Stimulated activated effector memory CD8-positive, alpha-beta T cell treated with anti-CD3 and anti-CD28 coated beads, Interleukin-12 subunit alpha, Interleukin-12 subunit beta, amount 100 ng/mL, for 72 hours (primary cell): ENCODE measurements around the gene TBRG4.
A peak's percentile ranks its signal among the peaks of the same experiment; 100 is the strongest.

ENCODE experiments used
- ATAC-seq: fragments of 150-1000 bp; cut with Tn5 transposase; 2 replicates; pipeline ENCODE4 v1.10.0; 2021
- DNase-seq, 2 donors: peaks; one replicate each; pipeline ENCODE4 v3.0.0; 2021 to 2022; ENCODE audit warnings: low spot score in 2 of 2
- H3K27ac Mint-ChIP-seq: one replicate; pipeline ENCODE4 v1.8.0; 2022; ENCODE audit warnings: mild to moderate bottlenecking, mixed read lengths
- H3K36me3 Mint-ChIP-seq: one replicate; pipeline ENCODE4 v1.8.0; 2022; ENCODE audit warnings: mild to moderate bottlenecking, mixed read lengths
- H3K4me1 Mint-ChIP-seq: one replicate; pipeline ENCODE4 v1.8.0; 2022; ENCODE audit warnings: mixed read lengths
- H3K4me3 Mint-ChIP-seq: one replicate; pipeline ENCODE4 v1.8.0; 2022; ENCODE audit warnings: mild to moderate bottlenecking, mixed read lengths
- H3K9me3 Mint-ChIP-seq: one replicate; pipeline ENCODE4 v1.8.0; 2022; ENCODE audit warnings: mixed read lengths

The TBRG4 gene

DNA sequence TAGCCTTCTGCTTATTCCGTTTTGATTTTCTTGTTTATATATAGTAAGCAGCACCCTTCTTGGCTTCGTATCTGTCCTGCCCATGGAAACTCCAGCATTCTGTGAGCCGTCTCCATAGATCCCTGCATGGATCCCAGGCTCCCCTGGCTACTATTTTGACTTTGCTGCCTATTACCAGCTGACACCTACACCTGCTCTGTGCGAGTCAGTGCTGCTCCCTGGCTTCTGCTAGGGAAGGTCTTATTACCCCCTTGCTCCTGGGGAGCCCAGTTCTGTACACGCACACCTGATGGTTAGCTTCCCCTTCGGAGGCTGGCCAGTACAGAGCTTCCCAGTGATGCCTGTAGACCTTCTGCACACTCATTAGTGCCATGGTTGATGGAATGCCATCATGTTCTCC lies 58.1 kb downstream of the TBRG4 start:
- no peak overlapping the region for H3K4me3 Mint-ChIP-seq
- DNase-seq, result no peak
- H3K9me3 Mint-ChIP-seq, result no peaks in the 10 kb centered on the region
- peak overlapping the region; percentile 87 for H3K27ac Mint-ChIP-seq
- no peak for ATAC-seq
- peaks cover 67% of the 10 kb centered on the region for H3K4me1 Mint-ChIP-seq
- peaks cover 27% of the 10 kb centered on the region for H3K36me3 Mint-ChIP-seq

DNA sequence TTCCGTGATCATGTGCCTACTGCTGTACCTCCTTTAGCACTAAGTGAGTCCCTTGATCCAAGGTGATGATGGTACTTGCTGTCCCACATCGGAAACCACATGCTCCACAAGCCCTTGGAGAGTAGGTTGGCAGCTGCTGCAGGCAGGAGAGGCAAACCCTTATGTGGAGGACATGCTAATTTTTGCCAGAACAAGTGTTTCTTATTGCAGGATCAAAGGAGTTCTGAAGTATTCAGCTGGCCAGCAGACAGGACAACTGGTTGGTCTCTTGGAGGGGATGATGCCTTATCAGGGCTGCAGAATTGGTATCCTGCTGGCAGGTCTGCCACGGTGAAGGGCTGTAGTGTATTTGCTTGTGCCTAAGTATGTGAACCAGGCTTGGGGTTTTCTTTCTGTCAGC lies 59.5 kb downstream of the TBRG4 start:
- no peak overlapping the region for H3K4me3 Mint-ChIP-seq
- peaks cover 60% of the 10 kb centered on the region for H3K4me1 Mint-ChIP-seq
- peaks cover 40% of the 10 kb centered on the region for H3K36me3 Mint-ChIP-seq
- H3K27ac Mint-ChIP-seq, result peak overlapping the region; percentile 71
- DNase-seq (no peak), ATAC-seq (no peak)
- no peaks in the 10 kb centered on the region for H3K9me3 Mint-ChIP-seq

DNA sequence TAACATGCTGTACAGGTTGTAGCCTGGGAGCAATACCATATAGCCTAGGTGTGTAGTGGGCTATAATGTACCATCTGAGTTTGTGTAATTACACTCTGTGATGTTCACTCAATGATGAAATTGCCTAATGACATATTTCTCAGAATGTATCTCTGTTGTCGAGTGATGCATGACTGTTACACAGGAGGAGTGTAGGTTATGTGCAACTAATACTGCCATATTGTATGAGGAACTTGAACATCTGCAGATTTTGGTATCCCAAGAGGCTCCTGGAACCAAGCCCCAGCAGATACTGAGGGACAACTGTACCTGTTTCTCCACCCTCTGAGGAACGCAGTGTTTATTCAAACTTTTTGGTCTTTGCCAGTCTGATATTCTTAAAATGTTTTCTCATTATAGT lies 61.3 kb downstream of the TBRG4 start:
- ATAC-seq (no peak), DNase-seq (no peak)
- H3K9me3 Mint-ChIP-seq, result no peaks in the 10 kb centered on the region
- no peak overlapping the region for H3K4me3 Mint-ChIP-seq
- H3K36me3 Mint-ChIP-seq, result peaks cover 52% of the 10 kb centered on the region
- peak overlapping the region; percentile 66 for H3K27ac Mint-ChIP-seq
- peaks cover 50% of the 10 kb centered on the region for H3K4me1 Mint-ChIP-seq
